ENCODE data around the gene CHST4.
"Not testable (repeated sequence)": the region's sequence is repeated elsewhere in the genome, so short reads cannot be mapped to it uniquely, and the experiment has no call there.

DNA sequence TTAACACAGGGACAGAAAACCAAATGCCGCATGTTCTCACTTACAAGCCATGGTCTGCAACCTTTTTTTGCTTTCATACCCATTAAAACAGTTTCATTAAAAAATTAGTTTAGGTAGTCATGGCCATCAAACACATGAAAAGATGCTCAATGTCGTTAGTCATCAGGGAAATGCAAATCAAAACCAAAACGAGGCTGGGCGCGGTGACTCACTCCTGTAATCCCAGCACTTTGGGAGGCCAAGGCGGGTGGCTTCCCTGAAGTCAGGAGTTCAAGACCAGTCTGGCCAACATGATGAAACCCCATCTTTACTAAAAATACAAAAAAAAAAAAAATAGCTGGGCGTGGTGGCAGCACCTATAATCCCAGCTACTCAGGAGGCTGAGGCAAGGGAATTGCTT, 22.2 kb upstream of the CHST4 start:
- TF ChIP-seq FOXA1 (IDR thresholded peaks at IDR 0.05); BHLHE40 (IDR thresholded peaks at IDR 0.05; ENCODE audit: borderline replicate concordance); SP1 (IDR thresholded peaks at IDR 0.05); TARDBP (IDR thresholded peaks at IDR 0.05); SUZ12 (IDR thresholded peaks at IDR 0.05); ZNF384 (IDR thresholded peaks at IDR 0.05); CTBP1 (IDR thresholded peaks at IDR 0.05; ENCODE audit: borderline replicate concordance); HDGF (IDR thresholded peaks at IDR 0.05; ENCODE audit: borderline replicate concordance); FOXM1 (IDR thresholded peaks at IDR 0.05; ENCODE audit: borderline replicate concordance): not testable (repeated sequence)
- TF ChIP-seq, protein P1, sequence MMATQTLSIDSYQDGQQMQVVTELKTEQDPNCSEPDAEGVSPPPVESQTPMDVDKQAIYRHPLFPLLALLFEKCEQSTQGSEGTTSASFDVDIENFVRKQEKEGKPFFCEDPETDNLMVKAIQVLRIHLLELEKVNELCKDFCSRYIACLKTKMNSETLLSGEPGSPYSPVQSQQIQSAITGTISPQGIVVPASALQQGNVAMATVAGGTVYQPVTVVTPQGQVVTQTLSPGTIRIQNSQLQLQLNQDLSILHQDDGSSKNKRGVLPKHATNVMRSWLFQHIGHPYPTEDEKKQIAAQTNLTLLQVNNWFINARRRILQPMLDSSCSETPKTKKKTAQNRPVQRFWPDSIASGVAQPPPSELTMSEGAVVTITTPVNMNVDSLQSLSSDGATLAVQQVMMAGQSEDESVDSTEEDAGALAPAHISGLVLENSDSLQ (IDR thresholded peaks at IDR 0.05) = not testable (repeated sequence)

Measured in HEK293T (cell line).